IMR-90 (cell line): ENCODE results near the gene PRKCH.

Experiments
- BHLHE40 ChIP-seq: fragments of 150-350 bp; IDR thresholded peaks from 2 replicates; pipeline ENCODE4 v1.6.1; 2016; ENCODE audit warnings: mild to moderate bottlenecking, low read depth, low read length
- CEBPB ChIP-seq: IDR thresholded peaks from 2 replicates; pipeline ENCODE4 v1.6.1; 2012; ENCODE audit warnings: low read depth, low read length, improper control_type of control experiment
- CTCF ChIP-seq: conservative IDR thresholded peaks from 2 replicates; pipeline ENCODE4 v1.5.1; 2012; ENCODE audit warnings: mild to moderate bottlenecking, low read depth, low read length, improper control_type of control experiment
- ELK1 ChIP-seq: fragments of 150-350 bp; IDR thresholded peaks from 2 replicates; pipeline ENCODE4 v1.6.1; 2016; ENCODE audit warnings: low read depth, mild to moderate bottlenecking, low read length, moderate library complexity, borderline replicate concordance
- MAFK ChIP-seq: IDR thresholded peaks from 2 replicates; pipeline ENCODE4 v1.6.1; 2012; ENCODE audit warnings: low read depth, low read length, improper control_type of control experiment
- POLR2A ChIP-seq: IDR thresholded peaks from 2 replicates; pipeline ENCODE4 v1.6.1; 2012; ENCODE audit warnings: mild to moderate bottlenecking, low read depth, low read length
- RFX5 ChIP-seq: IDR thresholded peaks from 2 replicates; pipeline ENCODE4 v1.8.0; 2012; ENCODE audit warnings: low read depth, mild to moderate bottlenecking, low read length, moderate library complexity

- TF ChIP-seq ELK1 (no peak), RFX5 (no peak), CTCF (no peak), MAFK (no peak), POLR2A (peak; percentile 66), BHLHE40 (no peak), CEBPB (no peak)
These were observed 156.5 kb downstream of the PRKCH start for GRCh38 chr14:61477712-61478462.
